Thyroid gland (tissue), 4 donors: Measurements from ENCODE around the gene PDE6D. TPM values are rescaled to one million over a fixed set of nuclear protein-coding genes. Genes with fewer than 3 reads are reported as not detected.

ENCODE experiments used
- DNase-seq, 2 donors: peaks; one replicate each; pipeline ENCODE4 v3.0.0-alpha.2; 2019
- H3K27ac ChIP-seq, 3 donors: fragments of 200-600 bp; sonication (generic); 1 replicate in 2 of 3; 2 replicates in 1 of 3; pipeline ENCODE4 v1.5.1; 2016 to 2019; ENCODE audit warnings: mild to moderate bottlenecking in 1 of 3, moderate library complexity in 1 of 3
- H3K27me3 ChIP-seq: fragments of 200-600 bp; sonication (generic); one replicate; pipeline ENCODE4 v1.5.1; 2019
- H3K36me3 ChIP-seq, 2 donors: fragments of 200-600 bp; sonication (generic); one replicate each; pipeline ENCODE4 v1.5.1; 2016 to 2019
- H3K4me1 ChIP-seq, 2 donors: fragments of 200-600 bp; sonication (generic); one replicate each; pipeline ENCODE4 v1.5.1; 2017 to 2019
- H3K4me3 ChIP-seq, 3 donors: fragments of 200-600 bp; sonication (generic); replicated peaks in 1 of 3; 1 replicate in 2 of 3; 2 replicates in 1 of 3; pipeline ENCODE4 v1.5.1; 2016; ENCODE audit warnings: mild to moderate bottlenecking in 1 of 3
- H3K9me3 ChIP-seq: fragments of 200-600 bp; sonication (generic); one replicate; pipeline ENCODE4 v1.5.1; 2017
- POLR2A ChIP-seq, 2 donors: fragments of 450-650 bp; IDR thresholded peaks; one replicate each; pipeline ENCODE4 v1.6.1; 2017; ENCODE audit warnings: antibody characterized with exemption in 2 of 2, mild to moderate bottlenecking in 2 of 2, moderate library complexity in 1 of 2
- WGBS, 2 donors: methylation state at CpG; one replicate each; pipeline ENCODE4 v1.1.5; 2017; 5-methylcytosine and 5-hydroxymethylcytosine counted together
- intact Hi-C: fragments of 100-400 bp; cut with DNase I; formaldehyde crosslinking; loops from one replicate; pipeline ENCODE4 v1.15.1; 2023
- total RNA-seq, 4 donors: library from RNA; depleted of rRNA; stranded (reverse); fragments of >200 nt; gene quantifications; one replicate each; pipeline ENCODE4 v1.2.3, GENCODE V29; 2016
- TF ChIP-seq, protein P1 (sequence below), 6 experiments: fragments of 200-600 bp in 3 of 6; fragments of 450-650 bp in 3 of 6; sonication (generic) in 3 of 6; IDR thresholded peaks; one replicate each; pipeline ENCODE4 v1.5.1; 2016 to 2019; ENCODE audit warnings: antibody characterized with exemption in 6 of 6, mild to moderate bottlenecking in 2 of 6, inconsistent platforms in 1 of 6, moderate library complexity in 1 of 6

PDE6D gene
- total RNA-seq, 4 donors from 2014 or later: 19.8 to 46.1 (median 28.5) TPM

DNA sequence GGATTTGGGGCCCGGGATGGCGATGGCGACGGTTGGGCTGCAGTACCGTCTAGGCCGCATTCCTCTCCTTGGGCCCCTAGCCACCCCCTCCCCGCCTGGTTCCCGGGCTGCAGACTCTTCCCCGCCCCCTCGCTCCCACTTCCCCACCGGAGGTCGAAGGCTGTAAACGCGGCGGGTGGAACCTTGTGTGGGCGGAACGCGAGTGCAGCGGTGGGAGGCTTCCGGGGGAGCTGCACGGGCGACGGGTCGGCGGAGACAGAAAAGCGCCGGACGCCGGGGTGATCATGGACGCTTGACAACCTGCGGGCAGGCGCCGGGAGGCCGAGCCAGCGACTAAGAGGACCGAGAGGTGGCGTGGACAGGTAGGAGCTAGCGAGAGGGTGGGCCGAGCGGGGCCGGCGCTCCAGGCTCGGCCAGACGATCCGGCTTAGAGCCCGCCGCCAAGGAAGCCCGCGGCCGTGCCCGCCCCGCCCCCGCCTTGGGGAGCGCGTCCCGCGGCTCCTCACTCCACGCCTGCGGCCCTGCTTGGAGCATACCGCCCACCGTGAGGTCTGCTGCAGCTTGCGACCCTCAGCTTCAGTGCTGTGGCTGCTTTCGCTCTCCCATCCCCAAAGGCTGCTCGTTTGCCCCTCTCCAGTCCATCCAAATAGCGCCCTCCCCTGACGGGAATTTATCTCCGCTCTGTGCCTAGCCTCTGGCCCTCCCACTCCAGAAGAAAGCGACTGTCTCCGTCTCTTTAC is 5.3 kb upstream of the PDE6D start, which contains the start of gene COPS7B:
TSS of gene COPS7B (plus strand) at position 269 of the 740 bp plus-strand sequence. CDS start 2,126 bp downstream, outside the sequence.
- peak in 1 of 2 donors; percentile 25 for TF ChIP-seq POLR2A (IDR thresholded peaks at IDR 0.05)
- TF ChIP-seq, protein P1, sequence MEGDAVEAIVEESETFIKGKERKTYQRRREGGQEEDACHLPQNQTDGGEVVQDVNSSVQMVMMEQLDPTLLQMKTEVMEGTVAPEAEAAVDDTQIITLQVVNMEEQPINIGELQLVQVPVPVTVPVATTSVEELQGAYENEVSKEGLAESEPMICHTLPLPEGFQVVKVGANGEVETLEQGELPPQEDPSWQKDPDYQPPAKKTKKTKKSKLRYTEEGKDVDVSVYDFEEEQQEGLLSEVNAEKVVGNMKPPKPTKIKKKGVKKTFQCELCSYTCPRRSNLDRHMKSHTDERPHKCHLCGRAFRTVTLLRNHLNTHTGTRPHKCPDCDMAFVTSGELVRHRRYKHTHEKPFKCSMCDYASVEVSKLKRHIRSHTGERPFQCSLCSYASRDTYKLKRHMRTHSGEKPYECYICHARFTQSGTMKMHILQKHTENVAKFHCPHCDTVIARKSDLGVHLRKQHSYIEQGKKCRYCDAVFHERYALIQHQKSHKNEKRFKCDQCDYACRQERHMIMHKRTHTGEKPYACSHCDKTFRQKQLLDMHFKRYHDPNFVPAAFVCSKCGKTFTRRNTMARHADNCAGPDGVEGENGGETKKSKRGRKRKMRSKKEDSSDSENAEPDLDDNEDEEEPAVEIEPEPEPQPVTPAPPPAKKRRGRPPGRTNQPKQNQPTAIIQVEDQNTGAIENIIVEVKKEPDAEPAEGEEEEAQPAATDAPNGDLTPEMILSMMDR (IDR thresholded peaks at IDR 0.05): peak in 2 of 6 experiments; percentile 8 to 25
- H3K36me3 ChIP-seq: peaks cover 0 to 5% of the 10 kb centered on the region in 2 donors
- intact Hi-C loops: no loop called here
- WGBS, 2 donors: 0 to 1% methylated on average over 47 to 66 of the region's 69 CpGs
- peak within 1 kb of the TSS in 2 of 3 donors; percentile 52 to 59 for H3K27ac ChIP-seq
- peaks cover 24 to 36% of the 10 kb centered on the region in 2 donors for H3K4me1 ChIP-seq
- peak within 1 kb of the TSS; percentile 75 to 79 (median 77) for H3K4me3 ChIP-seq
- no peaks in the 10 kb centered on the region for H3K9me3 ChIP-seq
- no peaks in the 10 kb centered on the region for H3K27me3 ChIP-seq
- peak; percentile 73 to 75 for DNase-seq

DNA sequence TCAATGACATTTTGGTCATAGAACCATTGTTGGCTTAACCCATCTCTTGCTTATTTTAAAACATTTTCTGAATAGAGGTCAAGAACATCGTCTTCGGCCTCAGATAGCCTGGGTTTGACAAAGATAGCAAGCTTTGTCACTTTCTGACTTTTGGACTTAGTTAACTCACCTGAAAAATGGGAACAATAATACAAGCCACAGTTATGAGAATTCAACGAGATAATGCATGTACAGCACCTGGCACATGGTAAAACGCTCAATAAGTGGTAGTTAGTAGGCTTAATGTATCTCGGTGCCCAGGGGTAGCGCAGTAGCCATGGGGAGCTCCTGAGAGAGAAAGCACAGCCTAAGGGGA is 4.7 kb upstream of the PDE6D start:
- 41 to 44% methylated on average over 6 of the region's 6 CpGs for WGBS, 2 donors
- no peak for TF ChIP-seq POLR2A (IDR thresholded peaks at IDR 0.05)
- TF ChIP-seq, protein P1 (IDR thresholded peaks at IDR 0.05): no peak
- peaks cover 24 to 36% of the 10 kb centered on the region in 2 donors for H3K4me1 ChIP-seq

DNA sequence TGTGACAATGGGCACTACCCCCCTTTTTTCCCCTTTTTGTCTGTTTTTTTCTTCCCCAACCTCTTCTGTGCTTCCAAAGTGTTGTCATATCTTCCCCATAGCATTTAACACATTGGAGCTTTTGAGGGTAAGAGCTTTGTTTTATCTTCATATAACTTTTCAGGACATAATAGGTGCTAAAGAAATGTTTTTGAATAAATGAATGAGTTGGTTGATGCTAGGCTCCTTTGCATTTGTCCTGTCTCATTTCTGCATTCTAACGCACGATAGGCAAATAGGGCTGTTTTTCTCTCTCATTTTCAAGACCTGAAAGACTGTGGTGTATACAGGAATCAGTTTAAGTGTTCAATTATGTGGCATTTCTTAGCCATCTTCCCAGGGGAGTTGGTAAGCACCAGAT is 4.3 kb upstream of the PDE6D start:
- Histone ChIP-seq H3K4me3 (no peak overlapping the region), H3K27me3 (no peaks in the 10 kb centered on the region), H3K4me1 (peaks cover 24 to 38% of the 10 kb centered on the region in 2 donors), H3K36me3 (peaks cover 0 to 5% of the 10 kb centered on the region in 2 donors), H3K9me3 (no peaks in the 10 kb centered on the region), H3K27ac (no peak overlapping the region)
- intact Hi-C loops: no loop called here
- DNase-seq: no peak
- TF ChIP-seq POLR2A (IDR thresholded peaks at IDR 0.05): no peak
- TF ChIP-seq, protein P1 (IDR thresholded peaks at IDR 0.05): no peak
- WGBS, 2 donors: 90 to 91% methylated on average over 2 of the region's 2 CpGs

More for the DNA sequence above, 4.7 kb upstream of the PDE6D start:
- DNase-seq: no peak
- intact Hi-C loops: no loop called here
- peak overlapping the region in 2 of 3 donors; percentile 52 to 59 for H3K27ac ChIP-seq
- peaks cover 0 to 5% of the 10 kb centered on the region in 2 donors for H3K36me3 ChIP-seq
- H3K9me3 ChIP-seq: no peaks in the 10 kb centered on the region
- peak overlapping the region in 2 of 3 donors; percentile 77 to 79 for H3K4me3 ChIP-seq
- no peaks in the 10 kb centered on the region for H3K27me3 ChIP-seq

DNA sequence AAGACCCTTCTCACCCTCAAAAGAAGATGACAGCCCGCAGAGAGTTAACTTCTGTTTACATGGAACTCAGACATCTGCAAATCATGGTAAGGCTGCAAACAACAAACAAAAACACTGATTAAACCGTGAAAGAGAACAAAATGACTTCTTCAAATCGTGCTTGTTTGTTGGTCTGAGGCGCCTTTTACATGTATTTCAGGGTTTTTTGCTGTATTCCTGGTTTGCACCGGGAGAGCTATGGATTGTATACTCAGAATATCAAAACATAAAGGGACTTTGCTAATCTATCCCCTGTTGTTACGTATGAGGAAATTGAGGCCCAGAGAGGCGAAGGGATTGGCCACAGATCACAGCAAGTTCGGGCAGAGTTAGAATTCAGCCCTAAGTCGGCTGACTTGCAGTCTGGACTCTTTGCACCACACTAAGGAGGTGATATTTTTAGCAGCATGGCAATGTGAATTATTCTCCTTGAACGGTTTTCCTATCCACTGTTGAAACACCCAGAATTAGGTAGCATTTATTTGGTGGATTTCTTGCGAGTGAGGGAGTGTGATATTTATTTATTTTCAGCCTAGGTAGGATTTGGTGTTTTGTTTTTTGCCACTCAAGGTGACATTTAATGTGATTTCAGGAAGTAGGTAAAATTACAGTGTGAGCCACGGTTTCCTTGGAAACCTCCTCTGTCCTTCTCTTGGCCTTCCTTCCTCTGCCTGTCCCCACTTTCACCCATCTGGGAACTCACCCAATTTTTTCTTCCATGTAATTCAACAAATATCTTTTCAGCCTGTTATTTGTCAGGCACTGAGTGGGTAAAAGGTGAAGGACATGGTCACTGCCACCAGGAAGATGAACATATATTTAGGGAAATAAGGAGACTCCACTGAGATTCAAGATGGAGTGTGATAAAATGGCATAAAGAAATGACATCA is 980 bp upstream of the PDE6D start:
- Histone ChIP-seq H3K4me3 (peak overlapping the region; percentile 38 to 91 (median 77)), H3K36me3 (no peaks in the 10 kb centered on the region), H3K27me3 (no peaks in the 10 kb centered on the region), H3K9me3 (no peaks in the 10 kb centered on the region), H3K27ac (peak overlapping the region; percentile 59 to 91 (median 88)), H3K4me1 (peaks cover 26 to 39% of the 10 kb centered on the region in 2 donors)
- TF ChIP-seq, protein P1 (IDR thresholded peaks at IDR 0.05): no peak
- no peak for TF ChIP-seq POLR2A (IDR thresholded peaks at IDR 0.05)
- peak in 1 of 2 donors; percentile 10 for DNase-seq
- intact Hi-C loops: no loop called here
- 4 to 6% methylated on average over 12 of the region's 12 CpGs for WGBS, 2 donors
